Astrocyte (in vitro differentiated cells and primary cell): ENCODE results near the gene EFNA1. TPM values are rescaled to one million over a fixed set of nuclear protein-coding genes. Genes with fewer than 3 reads are reported as not detected.
A peak's percentile ranks its signal among the peaks of the same experiment; 100 is the strongest.

ENCODE experiments used
- DNase-seq: peaks from one replicate; pipeline ENCODE4 v3.0.0-alpha.2; 2010; ENCODE audit warnings: low read depth
- FAIRE-seq: peaks from 2 replicates; lab custom pipeline; 2011; peaks lifted over from hg19 to GRCh38; lab: Jason Lieb, UNC
- H2AFZ ChIP-seq: 2 replicates; pipeline ENCODE4 v1.6.0; 2012; ENCODE audit warnings: low read depth, low read length, inconsistent platforms
- H3K27ac ChIP-seq: 2 replicates; pipeline ENCODE4 v1.5.1; 2011; ENCODE audit warnings: low read depth, low read length, inconsistent platforms
- H3K27me3 ChIP-seq: 2 replicates; pipeline ENCODE4 v1.6.0; 2011; ENCODE audit warnings: low read length, inconsistent platforms; ENCODE audit not compliant: insufficient read depth
- H3K36me3 ChIP-seq: 2 replicates; pipeline ENCODE4 v1.5.1; 2011; ENCODE audit warnings: low read length, inconsistent platforms; ENCODE audit not compliant: insufficient read depth
- H3K4me1 ChIP-seq: 2 replicates; pipeline ENCODE4 v1.5.1; 2011; ENCODE audit warnings: low read length, inconsistent platforms; ENCODE audit not compliant: insufficient read depth
- H3K4me2 ChIP-seq: 2 replicates; pipeline ENCODE4 v1.6.0; 2012; ENCODE audit warnings: low read length, inconsistent platforms
- H3K4me3 ChIP-seq: 2 replicates; pipeline ENCODE4 v1.5.1; 2011; ENCODE audit warnings: low read depth, mild to moderate bottlenecking, low read length, inconsistent platforms; ENCODE audit not compliant: insufficient read depth
- H3K79me2 ChIP-seq: 2 replicates; pipeline ENCODE4 v1.6.0; 2012; ENCODE audit warnings: mild to moderate bottlenecking, low read length, inconsistent platforms; ENCODE audit not compliant: insufficient read depth
- H3K9ac ChIP-seq: 2 replicates; pipeline ENCODE4 v1.6.0; 2012; ENCODE audit warnings: mild to moderate bottlenecking, low read length, inconsistent platforms
- H3K9me3 ChIP-seq: 2 replicates; pipeline ENCODE4 v1.5.1; 2012; ENCODE audit warnings: low read depth, mild to moderate bottlenecking, low read length, inconsistent platforms; ENCODE audit not compliant: insufficient read depth
- H4K20me1 ChIP-seq: 2 replicates; pipeline ENCODE4 v1.6.0; 2012; ENCODE audit warnings: low read length, inconsistent platforms; ENCODE audit not compliant: insufficient read depth
- H3K27ac Mint-ChIP-seq: one replicate; pipeline ENCODE4 v1.8.0; 2021; ENCODE audit warnings: mild to moderate bottlenecking, mixed read lengths; ENCODE audit not compliant: unreplicated experiment
- H3K27me3 Mint-ChIP-seq: one replicate; pipeline ENCODE4 v1.8.0; 2021; ENCODE audit warnings: low read depth, mixed read lengths; ENCODE audit not compliant: unreplicated experiment
- H3K36me3 Mint-ChIP-seq: one replicate; pipeline ENCODE4 v1.8.0; 2021; ENCODE audit warnings: low read depth, mixed read lengths; ENCODE audit not compliant: unreplicated experiment
- H3K4me1 Mint-ChIP-seq: one replicate; pipeline ENCODE4 v1.8.0; 2021; ENCODE audit warnings: low read depth, mixed read lengths; ENCODE audit not compliant: unreplicated experiment
- H3K4me3 Mint-ChIP-seq: one replicate; pipeline ENCODE4 v1.8.0; 2021; ENCODE audit warnings: mild to moderate bottlenecking, moderate library complexity, mixed read lengths; ENCODE audit not compliant: unreplicated experiment
- H3K9me3 Mint-ChIP-seq: one replicate; pipeline ENCODE4 v1.8.0; 2021; ENCODE audit warnings: mild to moderate bottlenecking, mixed read lengths; ENCODE audit not compliant: unreplicated experiment
- CTCF ChIP-seq: IDR thresholded peaks from 2 replicates; pipeline ENCODE4 v1.5.1; 2011; ENCODE audit warnings: low read depth, mild to moderate bottlenecking, inconsistent platforms, low read length, moderate library complexity; ENCODE audit not compliant: insufficient read depth
- EZH2 ChIP-seq: IDR thresholded peaks from 2 replicates; pipeline ENCODE4 v1.6.1; 2012; ENCODE audit warnings: mild to moderate bottlenecking, low read length, inconsistent platforms; ENCODE audit not compliant: insufficient read depth
- total RNA-seq: library from RNA; stranded (reverse); gene quantifications from 2 replicates; pipeline ENCODE4 v1.2.1, GENCODE V29; 2021

The EFNA1 gene
- total RNA-seq, 1 donor from 2014 or later, result 16.4 TPM

GRCh38 chr1:155139895-155140629, 12.4 kb downstream of the EFNA1 start, which contains the start of gene DPM3:
TSS of gene DPM3 (minus strand) at chr1:155140531. CDS start at chr1:155140240, 291 bp downstream.
- Histone ChIP-seq H2AFZ (peak within 1 kb of the TSS; percentile 91), H3K4me3 (peak within 1 kb of the TSS; percentile 98), H3K79me2 (peaks cover 33% of the 10 kb centered on the region), H3K9me3 (no peaks in the 10 kb centered on the region), H3K4me1 (peaks cover 12% of the 10 kb centered on the region), H3K27ac (peak within 1 kb of the TSS; percentile 72), H3K9ac (peak within 1 kb of the TSS; percentile 96), H3K4me2 (peak within 1 kb of the TSS; percentile 96), H3K36me3 (peaks cover 3% of the 10 kb centered on the region), H4K20me1 (peaks cover 10% of the 10 kb centered on the region), H3K27me3 (no peaks in the 10 kb centered on the region)
- peak within 1 kb of the TSS; percentile 97 for H3K27ac Mint-ChIP-seq
- no peaks in the 10 kb centered on the region for H3K9me3 Mint-ChIP-seq
- no peaks in the 10 kb centered on the region for H3K27me3 Mint-ChIP-seq
- TF ChIP-seq CTCF, result no peak
- no peak for TF ChIP-seq EZH2
- H3K36me3 Mint-ChIP-seq, result peaks cover 2% of the 10 kb centered on the region
- peak within 1 kb of the TSS; percentile 99 for H3K4me3 Mint-ChIP-seq
- H3K4me1 Mint-ChIP-seq, result peaks cover 20% of the 10 kb centered on the region
- no peak for FAIRE-seq
- DNase-seq, result peak; percentile 63

GRCh38 chr1:155140630-155140953, 12.9 kb downstream of the EFNA1 start:
- TF ChIP-seq EZH2, result no peak
- no peak for TF ChIP-seq CTCF
- Histone ChIP-seq H2AFZ (peak overlapping the region; percentile 91), H3K4me2 (peak overlapping the region; percentile 96), H4K20me1 (peaks cover 10% of the 10 kb centered on the region), H3K4me1 (peaks cover 8% of the 10 kb centered on the region), H3K4me3 (peak overlapping the region; percentile 98), H3K9me3 (no peaks in the 10 kb centered on the region), H3K36me3 (peaks cover 3% of the 10 kb centered on the region), H3K9ac (peak overlapping the region; percentile 96), H3K79me2 (peaks cover 33% of the 10 kb centered on the region), H3K27ac (no peak overlapping the region), H3K27me3 (no peaks in the 10 kb centered on the region)
- Mint-ChIP-seq H3K4me3 (peak overlapping the region; percentile 99), H3K9me3 (no peaks in the 10 kb centered on the region), H3K27ac (peak overlapping the region; percentile 97), H3K4me1 (peaks cover 16% of the 10 kb centered on the region), H3K27me3 (no peaks in the 10 kb centered on the region), H3K36me3 (peaks cover 2% of the 10 kb centered on the region)
- DNase-seq (no peak), FAIRE-seq (no peak)

- Histone ChIP-seq H3K79me2 (peaks cover 31% of the 10 kb centered on the region), H3K4me2 (no peak overlapping the region), H4K20me1 (peaks cover 10% of the 10 kb centered on the region), H3K36me3 (peaks cover 3% of the 10 kb centered on the region), H3K4me3 (no peak overlapping the region), H3K9ac (no peak overlapping the region), H3K4me1 (peaks cover 6% of the 10 kb centered on the region), H3K27ac (no peak overlapping the region), H3K27me3 (no peaks in the 10 kb centered on the region), H2AFZ (no peak overlapping the region), H3K9me3 (no peaks in the 10 kb centered on the region)
- Mint-ChIP-seq H3K4me3 (no peak overlapping the region), H3K4me1 (peaks cover 14% of the 10 kb centered on the region), H3K27me3 (peaks cover 3% of the 10 kb centered on the region), H3K9me3 (no peaks in the 10 kb centered on the region), H3K36me3 (peaks cover 2% of the 10 kb centered on the region), H3K27ac (no peak overlapping the region)
- no peak for FAIRE-seq
- no peak for DNase-seq
- TF ChIP-seq CTCF (no peak), EZH2 (no peak)
Observed at GRCh38 chr1:155141749-155142148, 14.1 kb downstream of the EFNA1 start.
